Fibroblast of skin of left quadriceps (primary cell): Measurements from ENCODE around the gene LMNA.

ENCODE experiments used
- DNase-seq, 2 experiments: peaks; one replicate each; pipeline ENCODE4 v3.0.0-alpha.2; 2013; ENCODE audit warnings: low read depth in 2 of 2

The LMNA gene

DNA sequence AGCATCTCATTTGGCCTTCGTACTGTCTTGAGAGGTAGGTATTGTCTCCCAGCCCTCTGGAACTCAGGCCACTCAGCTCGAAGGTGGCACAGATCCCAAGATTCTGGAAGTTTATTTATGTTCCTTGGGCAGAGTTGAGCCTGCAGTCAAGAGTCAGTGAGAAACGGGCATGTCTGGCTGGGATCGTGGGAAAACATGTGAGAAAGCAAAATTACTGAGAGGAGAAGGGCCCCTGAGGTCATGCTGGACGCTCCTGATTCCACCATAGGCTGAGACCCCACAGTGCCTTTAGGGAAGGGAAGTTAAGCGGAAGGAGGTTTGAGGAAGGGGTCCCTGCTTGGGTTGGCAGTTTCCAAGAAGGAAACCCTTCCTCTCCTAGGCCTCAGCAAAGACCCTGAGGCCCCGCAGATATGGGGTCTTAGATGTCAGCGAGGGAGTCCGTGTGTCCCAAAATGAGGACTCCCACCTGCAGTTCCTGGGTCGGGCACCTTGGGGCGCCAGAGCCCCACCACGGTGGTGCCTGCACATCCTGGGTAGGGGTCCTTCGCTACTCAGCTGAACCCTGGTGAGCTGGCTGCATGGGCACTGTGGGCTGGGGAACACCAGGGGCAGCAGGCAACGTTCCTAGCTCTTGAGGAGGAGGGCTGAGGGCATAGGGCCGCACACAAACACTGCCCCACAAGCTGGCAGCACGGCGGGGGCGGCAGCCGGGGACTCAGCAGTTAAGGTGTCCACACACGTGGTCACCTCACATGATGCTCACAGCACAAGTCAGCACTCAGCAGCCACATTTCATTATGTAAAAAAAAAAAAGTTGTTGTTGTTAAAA is 26.6 kb downstream of the LMNA start:
- no peak for DNase-seq

DNA sequence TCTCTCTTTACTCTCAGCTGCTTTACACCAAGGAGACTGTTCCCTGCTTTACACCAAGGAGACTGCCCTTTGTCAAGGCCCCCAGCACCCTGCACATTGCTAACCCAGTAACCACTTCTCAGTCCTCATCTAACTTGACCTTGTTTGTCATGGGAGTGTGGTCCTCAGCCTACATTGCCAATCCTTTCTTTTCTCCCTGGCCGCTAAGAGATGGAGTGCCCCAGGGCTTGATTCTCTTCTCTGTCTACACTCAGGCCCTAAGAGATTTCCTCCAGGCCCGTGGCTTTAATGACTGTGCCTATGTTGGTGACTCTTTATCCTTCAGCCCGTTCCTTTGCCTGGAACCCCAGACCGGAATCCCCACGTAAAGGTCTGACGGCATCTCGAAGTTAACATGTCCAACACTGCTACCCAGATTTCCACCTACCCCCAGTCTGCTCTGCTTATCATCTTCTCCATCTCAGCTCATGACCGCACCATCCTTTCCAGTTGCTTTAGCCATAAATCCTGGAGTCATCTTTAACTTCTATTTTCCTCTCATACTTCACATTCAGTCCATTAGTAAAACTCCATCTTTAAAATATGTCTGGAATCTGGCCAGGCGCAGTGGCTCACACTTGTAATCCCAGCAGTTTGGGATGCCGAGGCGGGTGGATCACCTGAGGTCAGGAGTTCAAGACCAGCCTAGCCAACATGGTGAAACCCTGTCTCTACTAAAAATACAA is 29.4 kb downstream of the LMNA start:
- DNase-seq, result peak in 1 of 2 experiments; percentile 31

GRCh38 chr1:156144742-156145141 is 30.2 kb downstream of the LMNA start:
- DNase-seq, result no peak

- no peak for DNase-seq
Measured at GRCh38 chr1:156145650-156146019, 31.1 kb downstream of the LMNA start.

GRCh38 chr1:156146020-156146768 is 31.7 kb downstream of the LMNA start:
- peak; percentile 84 to 87 for DNase-seq

- no peak for DNase-seq
Measured at GRCh38 chr1:156146769-156147405, 32.4 kb downstream of the LMNA start.

DNA sequence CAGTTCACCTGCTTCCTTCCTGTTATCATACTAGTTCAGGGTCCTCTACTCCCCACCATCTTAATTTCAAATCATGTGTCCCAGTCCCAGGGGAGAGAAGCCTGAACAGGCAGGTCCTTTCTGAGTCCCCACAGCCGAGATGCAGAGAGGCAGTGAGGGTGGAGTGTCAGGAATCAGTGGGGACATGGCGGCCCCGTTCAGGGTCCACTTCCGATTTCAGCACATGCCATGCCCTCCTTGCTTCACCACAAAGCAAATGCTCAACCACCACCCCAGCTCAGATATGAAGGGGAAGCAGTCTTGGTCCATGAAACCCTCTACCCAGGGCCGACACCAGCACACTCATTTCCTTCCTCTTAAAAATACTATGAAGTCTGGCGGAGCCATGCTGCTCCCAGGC is 33.7 kb downstream of the LMNA start:
- DNase-seq, result no peak

- DNase-seq, result no peak
Measured at GRCh38 chr1:156149374-156150332, 35.1 kb downstream of the LMNA start.

- DNase-seq, result no peak
Measured at GRCh38 chr1:156150333-156151011, 36.0 kb downstream of the LMNA start.

DNA sequence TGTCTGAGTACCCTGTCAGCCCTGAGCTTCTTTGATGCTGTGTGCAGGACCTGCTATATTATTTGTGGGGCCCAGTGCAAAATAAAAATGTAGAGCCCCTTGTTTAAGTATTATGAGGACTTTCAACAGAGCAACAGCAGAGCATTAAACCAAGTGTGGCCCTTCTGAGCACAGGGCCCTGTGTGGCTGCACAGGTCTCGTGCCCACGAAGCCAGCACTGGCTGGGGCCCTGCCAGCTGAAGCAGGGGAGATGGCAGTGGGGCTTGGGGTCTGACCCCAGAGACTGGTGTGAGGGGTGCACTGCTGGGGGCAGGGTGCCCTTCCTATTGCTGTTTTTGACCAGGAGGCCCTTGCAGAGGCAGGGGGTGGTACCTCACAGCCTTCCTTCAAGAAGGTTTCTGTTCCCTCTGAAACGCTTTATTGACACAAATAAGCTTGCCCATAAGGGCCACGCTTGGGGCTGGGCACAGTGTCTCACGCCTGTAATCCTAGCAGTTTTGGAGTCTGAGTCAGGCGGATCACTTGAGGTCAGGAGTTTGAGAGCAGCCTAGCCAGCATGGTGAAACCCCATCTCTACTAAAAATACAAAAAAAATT is 36.7 kb downstream of the LMNA start:
- no peak for DNase-seq

- DNase-seq, result no peak
Measured at GRCh38 chr1:156152628-156153027, 38.1 kb downstream of the LMNA start.

GRCh38 chr1:156153362-156153761 is 38.9 kb downstream of the LMNA start, which contains the start of gene SEMA4A:
TSS of gene SEMA4A (plus strand) at chr1:156153585. CDS start at chr1:156154579, 994 bp downstream.
- DNase-seq, result no peak

- no peak for DNase-seq
Measured at GRCh38 chr1:156154317-156154749, 39.8 kb downstream of the LMNA start.

DNA sequence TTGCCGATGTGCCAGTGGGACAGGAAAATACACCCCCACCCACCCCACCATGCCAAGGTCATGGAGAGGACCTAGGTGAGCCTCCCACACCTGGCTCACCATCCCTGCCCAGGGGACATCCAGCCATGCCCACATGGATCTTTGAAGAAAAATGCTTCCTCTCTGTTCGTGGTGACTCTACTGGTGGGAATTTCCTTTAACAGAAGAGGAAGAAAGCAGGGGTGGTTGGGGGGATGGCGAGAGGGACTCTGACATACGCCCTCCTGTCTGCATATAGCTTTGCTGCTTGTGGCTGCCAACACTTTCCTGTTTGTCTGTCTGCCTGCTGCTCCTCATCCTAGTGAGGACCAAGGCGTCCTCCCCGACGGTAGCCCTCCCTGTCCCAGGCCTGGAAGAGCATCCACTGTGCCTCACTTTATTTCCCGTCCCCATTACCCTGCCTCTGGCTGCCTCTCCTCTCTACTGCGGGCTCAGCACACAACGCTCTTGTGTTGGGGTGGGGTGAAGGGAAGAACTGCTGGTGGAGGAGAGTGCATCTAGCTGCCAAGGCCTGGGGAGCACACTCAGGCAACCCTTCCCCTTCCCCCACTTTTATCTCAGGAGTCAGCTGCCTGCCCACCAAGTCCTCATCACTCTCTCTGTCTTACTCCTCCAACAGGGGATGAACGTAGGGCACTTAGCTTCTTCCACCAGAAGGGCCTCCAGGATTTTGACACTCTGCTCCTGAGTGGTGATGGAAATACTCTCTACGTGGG is 41.4 kb downstream of the LMNA start:
- no peak for DNase-seq

GRCh38 chr1:156157506-156157905 is 43.0 kb downstream of the LMNA start:
- no peak for DNase-seq

DNA sequence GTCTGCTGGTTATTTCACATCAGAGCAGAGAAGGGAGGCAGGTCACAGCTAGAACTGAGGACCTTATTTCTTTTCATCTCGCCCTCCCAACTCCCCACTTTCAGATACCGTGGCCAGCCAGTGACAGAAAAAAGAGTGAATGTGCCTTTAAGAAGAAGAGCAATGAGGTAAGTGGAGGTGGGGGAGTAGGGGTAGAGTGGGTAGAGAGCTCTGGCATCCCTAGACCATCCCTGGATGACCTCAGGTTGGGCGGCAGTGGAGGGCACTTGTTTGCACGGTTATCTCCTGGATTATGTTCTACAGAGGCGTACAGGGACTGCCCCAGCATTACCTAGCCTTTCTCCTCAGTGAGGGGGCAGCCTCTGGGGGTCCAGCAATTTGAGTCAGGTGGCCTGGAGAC is 43.5 kb downstream of the LMNA start:
- no peak for DNase-seq

GRCh38 chr1:156160000-156160742 is 45.7 kb downstream of the LMNA start:
- no peak for DNase-seq

GRCh38 chr1:156160743-156161171 is 46.2 kb downstream of the LMNA start:
- DNase-seq, result peak; percentile 45 to 52
